HUES6 (cell line): Measurements from ENCODE around the gene KIFBP.
A peak's percentile ranks its signal among the peaks of the same experiment; 100 is the strongest.
"Not testable (repeated sequence)": the region's sequence is repeated elsewhere in the genome, so short reads cannot be mapped to it uniquely, and the experiment has no call there.

Experiments used
- H3K27ac ChIP-seq: 2 replicates; pipeline ENCODE4 v1.7.0; 2013; ENCODE audit warnings: low read depth, mild to moderate bottlenecking, low read length, inconsistent platforms
- H3K27me3 ChIP-seq: 2 replicates; pipeline ENCODE4 v1.6.1; 2013; ENCODE audit warnings: low read length; ENCODE audit not compliant: control insufficient read depth, insufficient read depth
- H3K36me3 ChIP-seq: 2 replicates; pipeline ENCODE4 v1.6.1; 2013; ENCODE audit warnings: low read length; ENCODE audit not compliant: control insufficient read depth, insufficient read depth
- H3K4me1 ChIP-seq: 2 replicates; pipeline ENCODE4 v1.6.1; 2013; ENCODE audit warnings: low read length; ENCODE audit not compliant: control insufficient read depth, insufficient read depth
- H3K4me3 ChIP-seq: 2 replicates; pipeline ENCODE4 v1.5.1; 2013; ENCODE audit warnings: low read depth, low read length
- H3K9ac ChIP-seq: one replicate; pipeline ENCODE4 v1.6.1; 2013; ENCODE audit warnings: mild to moderate bottlenecking, low read length
- H3K9me3 ChIP-seq: 2 replicates; pipeline ENCODE4 v1.6.1; 2013; ENCODE audit warnings: low read depth, low read length; ENCODE audit not compliant: control insufficient read depth, insufficient read depth

KIFBP gene

DNA sequence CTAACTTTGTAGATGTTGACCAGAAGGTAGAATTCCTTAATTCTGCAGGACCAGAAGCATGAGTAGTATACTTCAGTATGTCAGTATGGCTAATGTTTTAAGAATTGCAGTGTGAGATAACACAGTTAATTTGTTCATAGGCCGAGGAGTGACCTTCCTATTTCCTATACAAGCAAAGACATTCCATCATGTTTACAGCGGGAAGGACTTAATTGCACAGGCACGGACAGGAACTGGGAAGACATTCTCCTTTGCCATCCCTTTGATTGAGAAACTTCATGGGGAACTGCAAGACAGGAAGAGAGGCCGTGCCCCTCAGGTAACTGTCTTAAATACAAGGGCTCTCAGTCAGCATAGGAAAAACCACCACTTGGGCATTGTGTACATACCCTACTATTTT lies 25.5 kb upstream of the KIFBP start:
- H3K9ac ChIP-seq, result no peak overlapping the region
- H3K4me3 ChIP-seq, result no peak overlapping the region
- H3K4me1 ChIP-seq, result no peaks in the 10 kb centered on the region
- no peak overlapping the region for H3K27ac ChIP-seq
- no peaks in the 10 kb centered on the region for H3K9me3 ChIP-seq
- H3K36me3 ChIP-seq, result peaks cover 94% of the 10 kb centered on the region
- no peaks in the 10 kb centered on the region for H3K27me3 ChIP-seq

DNA sequence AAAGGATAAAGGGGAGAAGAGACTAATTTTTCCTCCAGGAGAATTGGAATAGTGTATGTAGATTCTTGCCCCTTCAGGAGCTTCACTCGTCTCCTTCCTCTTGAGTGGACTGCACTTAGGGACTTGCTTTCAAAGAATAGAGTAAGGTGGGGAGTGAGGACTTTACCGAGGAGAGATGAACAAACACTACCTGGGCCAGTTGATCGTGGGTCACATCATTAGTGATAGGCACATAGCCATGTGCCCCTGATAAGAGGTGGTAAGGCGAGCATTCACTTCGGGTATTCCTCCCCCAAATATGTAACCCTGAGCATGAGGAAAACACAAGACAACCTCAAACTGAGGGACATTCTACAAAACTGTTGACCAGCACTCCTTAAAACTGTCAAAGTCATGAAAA lies 14.6 kb upstream of the KIFBP start:
- Histone ChIP-seq H3K4me3 (no peak overlapping the region), H3K4me1 (no peaks in the 10 kb centered on the region), H3K9ac (no peak overlapping the region), H3K9me3 (no peaks in the 10 kb centered on the region), H3K36me3 (peaks cover 99% of the 10 kb centered on the region), H3K27me3 (no peaks in the 10 kb centered on the region), H3K27ac (no peak overlapping the region)

DNA sequence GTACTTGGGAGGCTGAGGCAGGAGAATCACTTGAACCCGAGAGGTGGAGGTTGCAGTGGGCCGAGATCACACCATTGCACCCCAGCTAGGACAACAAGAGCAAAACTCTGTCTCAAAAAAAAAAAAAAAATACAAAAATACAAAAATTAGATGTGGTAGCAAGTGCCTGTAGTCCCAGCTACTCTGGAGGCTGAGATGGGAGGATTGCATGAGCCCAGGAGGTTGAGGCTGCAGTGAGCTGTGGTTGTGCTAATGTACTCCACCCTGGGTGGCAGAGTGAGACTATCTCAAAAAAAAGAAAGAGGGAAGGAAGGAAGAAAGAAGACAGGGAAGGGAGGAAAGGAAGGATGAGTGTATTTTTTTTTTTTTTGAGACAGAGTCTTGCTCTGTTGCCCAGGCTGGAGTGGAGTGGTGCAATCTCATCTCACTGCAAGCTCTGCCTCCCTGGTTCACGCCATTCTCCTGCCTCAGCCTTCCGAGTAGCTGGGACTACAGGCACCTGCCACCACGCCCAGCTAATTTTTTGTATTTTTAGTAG lies 12.6 kb upstream of the KIFBP start:
- not testable (repeated sequence) for H3K4me3 ChIP-seq, H3K4me1 ChIP-seq, H3K9ac ChIP-seq, H3K27ac ChIP-seq, H3K27me3 ChIP-seq, H3K9me3 ChIP-seq
- peaks cover 98% of the 10 kb centered on the region for H3K36me3 ChIP-seq

DNA sequence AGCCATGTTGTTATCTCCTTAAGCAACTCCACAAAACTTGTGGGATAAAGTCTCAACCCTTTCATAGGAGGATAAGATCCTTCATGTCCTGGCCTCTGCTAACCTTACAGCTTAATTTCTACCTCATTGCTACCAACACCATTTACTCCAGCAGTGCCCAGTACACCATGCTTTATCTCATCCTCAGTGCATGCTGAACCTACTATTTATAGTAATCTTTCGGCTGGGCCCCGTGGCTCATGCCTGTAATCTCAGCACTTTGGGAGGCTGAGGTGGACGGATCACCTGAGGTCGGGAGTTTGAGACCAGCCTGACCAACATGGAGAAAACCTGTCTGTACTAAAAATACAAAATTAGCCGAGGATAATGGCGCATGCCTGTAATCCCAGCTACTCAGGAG lies 8.9 kb upstream of the KIFBP start:
- H3K27ac ChIP-seq, H3K9ac ChIP-seq, H3K27me3 ChIP-seq, H3K4me3 ChIP-seq, H3K9me3 ChIP-seq, H3K4me1 ChIP-seq: not testable (repeated sequence)
- H3K36me3 ChIP-seq, result peaks cover 98% of the 10 kb centered on the region

DNA sequence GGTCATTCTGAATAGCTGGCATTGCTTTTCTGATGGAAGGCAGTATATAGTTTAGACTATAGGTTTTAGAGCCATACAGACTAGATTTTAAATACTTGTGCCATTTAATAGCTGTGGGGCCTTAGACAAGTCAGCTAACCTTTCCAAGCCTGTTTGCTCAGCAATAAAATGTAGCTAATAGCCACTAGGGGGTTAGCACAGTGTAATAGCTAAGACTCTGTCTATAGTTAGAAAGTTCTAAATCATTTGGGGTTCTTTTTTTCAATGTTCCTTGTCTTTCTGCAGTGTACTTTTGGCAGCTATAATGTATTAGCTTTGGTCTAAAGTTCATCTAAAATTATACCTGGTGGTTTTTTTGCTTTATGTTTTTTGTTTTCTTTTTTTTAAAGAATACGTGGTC lies 7.5 kb upstream of the KIFBP start:
- H3K4me3 ChIP-seq, result no peak overlapping the region
- H3K36me3 ChIP-seq, result peaks cover 92% of the 10 kb centered on the region
- H3K4me1 ChIP-seq, result no peaks in the 10 kb centered on the region

DNA sequence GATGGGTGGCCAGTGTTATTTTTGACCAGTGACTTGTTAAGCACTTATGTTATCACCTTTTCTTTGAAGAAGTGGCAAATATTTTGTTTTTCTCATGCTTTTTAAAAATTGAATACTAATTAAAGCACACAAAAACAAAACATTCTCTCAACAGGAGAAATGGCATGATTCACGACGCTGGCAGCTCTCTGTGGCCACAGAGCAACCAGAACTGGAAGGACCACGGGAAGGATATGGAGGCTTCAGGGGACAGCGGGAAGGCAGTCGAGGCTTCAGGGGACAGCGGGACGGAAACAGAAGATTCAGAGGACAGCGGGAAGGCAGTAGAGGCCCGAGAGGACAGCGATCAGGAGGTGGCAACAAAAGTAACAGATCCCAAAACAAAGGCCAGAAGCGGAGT lies 6.2 kb upstream of the KIFBP start:
- Histone ChIP-seq H3K27me3 (no peaks in the 10 kb centered on the region), H3K4me1 (no peaks in the 10 kb centered on the region), H3K36me3 (peaks cover 80% of the 10 kb centered on the region), H3K9me3 (no peaks in the 10 kb centered on the region), H3K27ac (no peak overlapping the region), H3K4me3 (no peak overlapping the region), H3K9ac (no peak overlapping the region)

More for the DNA sequence above, 7.5 kb upstream of the KIFBP start:
- H3K9ac ChIP-seq, result no peak overlapping the region
- no peak overlapping the region for H3K27ac ChIP-seq
- no peaks in the 10 kb centered on the region for H3K27me3 ChIP-seq
- no peaks in the 10 kb centered on the region for H3K9me3 ChIP-seq

DNA sequence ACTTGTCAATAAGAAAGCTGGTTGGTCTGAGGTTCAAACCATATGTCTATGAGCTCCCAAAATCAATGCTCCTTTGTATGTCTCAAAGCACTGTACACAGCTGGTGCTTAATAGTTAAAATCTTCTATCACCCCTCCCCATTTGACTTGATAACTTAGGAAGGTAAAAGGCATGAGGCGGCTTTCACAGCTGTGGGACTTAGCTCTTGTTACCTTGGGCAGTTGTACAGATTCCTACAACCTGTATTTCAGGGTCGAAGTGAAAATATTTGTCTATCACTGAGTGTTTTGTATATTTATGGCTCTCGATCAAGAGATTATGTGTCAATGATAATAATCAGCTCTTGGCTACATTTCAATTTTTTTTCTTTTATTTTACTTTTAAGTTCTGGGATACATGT lies 992 bp upstream of the KIFBP start:
- Histone ChIP-seq H3K36me3 (peaks cover 28% of the 10 kb centered on the region), H3K27ac (no peak overlapping the region), H3K27me3 (no peaks in the 10 kb centered on the region), H3K4me3 (no peak overlapping the region), H3K9ac (no peak overlapping the region), H3K4me1 (peaks cover 3% of the 10 kb centered on the region; the same call in 1 of the 2 replicates), H3K9me3 (no peaks in the 10 kb centered on the region)

DNA sequence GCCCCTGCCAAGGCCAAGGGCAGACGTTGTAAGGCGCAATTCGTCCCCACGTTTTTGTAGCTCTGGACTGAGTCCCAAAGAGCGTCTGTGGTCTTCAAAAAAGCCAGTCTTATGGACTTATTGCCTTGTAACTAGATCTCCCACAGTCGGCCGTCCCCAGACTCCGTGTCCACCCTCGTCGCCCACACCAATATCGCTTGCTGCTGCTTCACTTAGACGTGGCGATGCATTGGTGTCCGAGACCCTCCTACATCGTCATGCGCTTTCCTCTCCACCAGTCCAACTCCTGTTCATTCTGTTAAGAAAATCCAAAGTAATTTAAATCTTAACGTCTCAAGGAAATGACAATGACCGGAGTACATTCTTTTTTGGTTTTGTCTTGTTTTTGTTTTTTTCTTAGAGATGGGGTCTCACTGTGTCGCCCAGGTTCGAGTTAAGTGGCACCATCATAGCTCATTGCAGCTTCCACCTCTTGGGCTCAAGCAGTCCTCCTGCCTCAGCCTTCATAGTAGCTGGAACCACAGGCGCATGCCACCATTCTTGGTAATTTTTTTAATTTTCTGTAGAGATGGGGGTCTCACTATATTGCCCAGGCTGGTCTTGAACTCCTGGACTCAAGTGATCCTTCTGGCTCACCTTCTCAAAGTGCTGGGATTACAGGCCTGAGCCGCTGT lies 851 bp downstream of the KIFBP start:
- H3K36me3 ChIP-seq, result peaks cover 10% of the 10 kb centered on the region
- H3K27ac ChIP-seq, result peak overlapping the region; percentile 29; the same call in 1 of the 2 replicates
- peaks cover 3% of the 10 kb centered on the region; the same call in 1 of the 2 replicates for H3K4me1 ChIP-seq
- no peaks in the 10 kb centered on the region for H3K9me3 ChIP-seq
- peak overlapping the region; percentile 82 for H3K9ac ChIP-seq
- peak overlapping the region; percentile 80 for H3K4me3 ChIP-seq
- no peaks in the 10 kb centered on the region for H3K27me3 ChIP-seq

DNA sequence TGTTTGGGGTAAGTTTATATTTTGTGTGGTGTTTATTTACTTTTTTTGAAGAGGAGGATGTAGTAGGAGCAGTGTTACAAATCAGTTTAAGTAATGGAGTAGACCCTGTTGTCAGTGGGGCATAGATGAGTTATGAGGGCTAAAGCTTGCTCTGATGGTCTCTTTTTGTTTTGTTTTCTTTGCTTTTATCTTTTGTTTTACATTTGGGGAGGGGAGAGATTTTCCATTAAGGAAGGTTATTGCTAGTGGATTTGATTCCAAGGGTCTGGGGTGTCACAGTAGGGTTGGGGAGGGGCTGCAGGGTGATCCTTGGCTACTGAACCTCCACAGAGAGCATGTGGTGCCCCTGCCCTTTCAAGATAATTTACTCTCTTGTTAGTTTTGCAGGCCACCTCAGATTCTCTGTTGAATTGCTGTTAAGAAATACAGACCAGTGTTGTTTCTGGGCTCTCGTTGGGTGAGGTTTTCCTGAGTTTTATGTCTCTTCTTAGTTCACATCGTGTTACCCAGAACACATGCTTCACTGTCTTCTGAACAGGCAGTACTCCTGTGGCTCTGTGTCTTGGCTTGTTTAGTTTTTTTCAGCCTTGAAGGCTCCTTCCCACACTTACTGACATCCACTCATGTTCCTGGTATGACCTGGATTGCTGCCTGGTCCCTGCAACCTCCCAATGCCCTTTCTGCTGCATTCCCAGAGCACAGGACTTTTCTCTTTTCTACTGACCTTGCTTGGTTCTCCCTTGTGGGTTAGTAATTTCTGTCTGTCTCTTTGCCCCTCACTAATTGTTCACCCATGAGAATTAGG lies 4.2 kb downstream of the KIFBP start:
- no peak overlapping the region for H3K27ac ChIP-seq

DNA sequence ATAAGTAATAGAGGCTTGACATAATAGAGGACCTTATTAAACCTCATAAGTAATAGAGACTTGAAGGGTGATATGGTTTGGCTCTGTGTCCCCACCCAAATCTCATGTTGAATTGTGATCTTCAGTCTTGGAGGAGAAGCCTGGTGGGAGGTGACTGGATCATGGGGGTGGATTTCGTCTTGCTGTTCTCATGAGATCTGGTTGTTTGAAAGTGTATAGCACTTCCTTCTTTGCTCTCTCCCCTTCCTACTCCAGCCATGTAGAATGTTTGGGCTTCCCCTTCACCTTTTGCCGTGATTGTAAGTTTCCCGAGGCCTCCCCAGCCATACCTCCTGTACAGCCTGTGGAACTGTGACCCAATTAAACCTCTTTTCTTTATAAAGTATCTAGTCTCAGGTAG lies 8.6 kb downstream of the KIFBP start:
- peaks cover 19% of the 10 kb centered on the region for H3K36me3 ChIP-seq
- H3K4me1 ChIP-seq, result no peaks in the 10 kb centered on the region
- H3K4me3 ChIP-seq, result no peak overlapping the region
- no peaks in the 10 kb centered on the region for H3K9me3 ChIP-seq
- no peaks in the 10 kb centered on the region for H3K27me3 ChIP-seq
- no peak overlapping the region for H3K27ac ChIP-seq
- no peak overlapping the region for H3K9ac ChIP-seq

More for the DNA sequence above, 4.2 kb downstream of the KIFBP start:
- Histone ChIP-seq H3K4me3 (no peak overlapping the region), H3K9ac (no peak overlapping the region), H3K36me3 (no peaks in the 10 kb centered on the region), H3K9me3 (no peaks in the 10 kb centered on the region), H3K27me3 (no peaks in the 10 kb centered on the region), H3K4me1 (peaks cover 3% of the 10 kb centered on the region; the same call in 1 of the 2 replicates)

DNA sequence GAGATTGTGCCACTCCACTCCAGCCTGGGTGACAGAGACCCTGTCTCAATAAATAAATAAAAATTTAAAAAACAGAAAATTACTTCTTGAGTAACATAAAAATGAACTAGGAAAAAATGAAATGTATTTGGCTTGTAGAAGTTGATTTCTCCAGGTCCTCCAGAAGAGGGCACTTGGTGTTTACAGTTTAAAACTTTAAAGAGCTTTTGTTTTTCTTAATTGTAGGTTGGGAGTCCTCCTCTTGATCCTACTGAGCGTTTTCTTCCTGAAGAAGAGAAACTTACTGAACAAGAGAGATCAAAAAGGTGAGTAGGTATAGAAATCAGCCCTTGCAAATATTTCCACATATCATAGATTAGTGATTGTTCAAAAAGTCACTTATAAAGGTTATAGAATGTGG lies 16.2 kb downstream of the KIFBP start:
- no peak overlapping the region for H3K4me3 ChIP-seq
- no peak overlapping the region for H3K27ac ChIP-seq
- H3K27me3 ChIP-seq, result no peaks in the 10 kb centered on the region
- H3K9ac ChIP-seq, result no peak overlapping the region
- H3K36me3 ChIP-seq, result peaks cover 62% of the 10 kb centered on the region
- H3K9me3 ChIP-seq, result no peaks in the 10 kb centered on the region
- H3K4me1 ChIP-seq, result no peaks in the 10 kb centered on the region
